GM12864 (cell line): ENCODE data around the gene TSPAN9.

Source experiments
- DNase-seq: peaks from one replicate; pipeline ENCODE4 v3.0.0-alpha.2; 2011; ENCODE audit warnings: low read depth
- H3K4me3 ChIP-seq: 2 replicates; pipeline ENCODE4 v1.5.1; 2011; ENCODE audit warnings: mild to moderate bottlenecking, low read depth, low read length, control low read depth
- TF ChIP-seq, protein P1 (sequence below): IDR thresholded peaks from 2 replicates; pipeline ENCODE4 v1.5.1; 2011; ENCODE audit warnings: low read depth, mild to moderate bottlenecking, moderate library complexity, low read length, control low read depth, inconsistent platforms; ENCODE audit errors: missing control alignments

TSPAN9 gene

GRCh38 chr12:3090240-3091037 is 13.3 kb downstream of the TSPAN9 start:
- H3K4me3 ChIP-seq, result no peak overlapping the region
- no peak for DNase-seq
- TF ChIP-seq, protein P1, sequence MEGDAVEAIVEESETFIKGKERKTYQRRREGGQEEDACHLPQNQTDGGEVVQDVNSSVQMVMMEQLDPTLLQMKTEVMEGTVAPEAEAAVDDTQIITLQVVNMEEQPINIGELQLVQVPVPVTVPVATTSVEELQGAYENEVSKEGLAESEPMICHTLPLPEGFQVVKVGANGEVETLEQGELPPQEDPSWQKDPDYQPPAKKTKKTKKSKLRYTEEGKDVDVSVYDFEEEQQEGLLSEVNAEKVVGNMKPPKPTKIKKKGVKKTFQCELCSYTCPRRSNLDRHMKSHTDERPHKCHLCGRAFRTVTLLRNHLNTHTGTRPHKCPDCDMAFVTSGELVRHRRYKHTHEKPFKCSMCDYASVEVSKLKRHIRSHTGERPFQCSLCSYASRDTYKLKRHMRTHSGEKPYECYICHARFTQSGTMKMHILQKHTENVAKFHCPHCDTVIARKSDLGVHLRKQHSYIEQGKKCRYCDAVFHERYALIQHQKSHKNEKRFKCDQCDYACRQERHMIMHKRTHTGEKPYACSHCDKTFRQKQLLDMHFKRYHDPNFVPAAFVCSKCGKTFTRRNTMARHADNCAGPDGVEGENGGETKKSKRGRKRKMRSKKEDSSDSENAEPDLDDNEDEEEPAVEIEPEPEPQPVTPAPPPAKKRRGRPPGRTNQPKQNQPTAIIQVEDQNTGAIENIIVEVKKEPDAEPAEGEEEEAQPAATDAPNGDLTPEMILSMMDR, result no peak

DNA sequence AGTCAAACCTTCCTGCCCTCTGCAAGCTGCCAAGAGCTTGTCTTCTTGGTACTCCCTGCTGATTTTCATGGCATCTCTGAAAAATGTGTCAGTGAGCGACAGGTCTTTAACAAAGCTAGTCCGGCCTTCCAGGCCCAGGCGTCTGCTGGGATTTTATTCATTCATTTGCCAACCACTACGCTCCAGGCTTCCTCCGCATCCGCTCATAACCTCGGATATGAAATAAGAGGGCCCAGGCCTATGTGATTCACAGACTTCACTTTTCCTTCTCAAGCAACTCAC is 13.8 kb downstream of the TSPAN9 start:
- TF ChIP-seq, protein P1, result no peak
- H3K4me3 ChIP-seq, result no peak overlapping the region
- no peak for DNase-seq

- no peak overlapping the region for H3K4me3 ChIP-seq
- DNase-seq, result no peak
- TF ChIP-seq, protein P1, result no peak
Measured at GRCh38 chr12:3091382-3092241, 14.4 kb downstream of the TSPAN9 start.

DNA sequence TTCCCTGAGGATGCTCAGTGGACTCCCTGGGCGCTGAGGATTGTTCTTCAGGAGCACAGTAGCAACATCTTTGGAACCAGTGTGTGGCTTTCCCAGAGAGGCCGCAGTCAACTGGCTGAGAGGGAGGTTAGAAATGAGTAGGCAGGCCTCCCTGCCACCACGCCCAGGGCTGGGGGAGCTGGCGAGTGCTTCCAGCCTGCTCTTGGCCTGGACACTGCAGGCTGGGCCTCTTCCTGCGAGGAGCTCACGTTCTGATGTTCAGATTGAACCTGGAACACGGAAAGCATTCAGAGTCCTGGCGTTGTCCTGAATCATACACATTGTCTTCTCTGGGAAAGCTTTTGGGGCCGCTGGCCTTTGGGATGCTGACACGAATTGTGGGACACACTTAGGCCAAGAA is 15.6 kb downstream of the TSPAN9 start:
- no peak overlapping the region for H3K4me3 ChIP-seq
- DNase-seq, result no peak
- TF ChIP-seq, protein P1, result no peak

DNA sequence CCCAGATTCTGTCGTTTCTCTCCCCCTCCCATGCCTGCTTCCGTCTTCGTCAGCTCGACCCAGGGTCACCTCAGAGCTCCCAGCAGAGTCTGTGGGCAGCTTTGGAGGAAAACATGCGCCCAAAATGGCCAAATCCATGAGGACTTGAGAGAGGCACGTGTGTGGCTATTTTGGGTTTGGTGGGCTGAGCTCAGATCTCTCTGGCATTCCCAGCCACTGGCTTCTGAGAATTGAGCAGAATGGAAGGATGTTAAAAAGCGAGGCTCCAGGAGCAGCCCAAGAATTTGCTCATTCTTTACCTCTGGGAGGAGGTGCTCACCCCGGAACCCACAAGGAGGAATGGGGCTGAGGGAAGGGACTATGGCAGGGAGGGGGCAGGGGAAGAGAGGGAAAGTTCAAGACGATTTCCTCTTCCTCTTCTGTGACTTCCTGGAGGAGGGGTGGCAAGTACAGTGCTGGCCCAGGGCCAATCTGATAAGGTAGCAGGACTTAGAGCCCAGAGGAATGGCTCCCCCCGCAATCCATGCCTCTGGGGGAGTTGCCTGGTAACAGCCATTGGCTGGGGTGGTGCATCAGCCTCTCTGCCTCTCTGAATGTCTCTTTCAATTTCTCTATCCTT is 20.1 kb downstream of the TSPAN9 start:
- TF ChIP-seq, protein P1, result no peak
- H3K4me3 ChIP-seq, result no peak overlapping the region
- DNase-seq, result no peak

DNA sequence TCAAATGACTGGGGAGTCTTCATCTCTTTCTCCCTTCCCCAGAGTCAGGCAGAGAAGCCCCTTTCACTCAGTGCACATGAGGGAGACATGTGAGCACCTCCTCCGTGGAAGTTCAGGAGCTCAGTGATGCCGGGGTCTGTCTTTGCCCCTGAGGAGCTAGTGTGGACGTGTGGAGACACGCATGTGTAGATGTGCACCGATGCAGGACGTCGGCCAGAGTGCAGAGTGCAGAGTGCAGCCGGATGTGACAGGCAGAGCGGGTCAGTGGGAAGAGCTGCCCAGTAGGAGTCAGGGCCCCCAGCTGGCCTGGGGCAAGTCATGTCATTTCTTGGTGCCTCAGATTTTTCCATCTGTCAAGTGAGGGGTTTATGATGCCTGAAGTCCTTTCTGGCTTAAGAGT is 20.7 kb downstream of the TSPAN9 start:
- TF ChIP-seq, protein P1, result no peak
- no peak for DNase-seq
- no peak overlapping the region for H3K4me3 ChIP-seq
